SK-N-SH (cell line): Measurements from ENCODE around the gene ZNF594. TPM values are rescaled to one million over a fixed set of nuclear protein-coding genes. Genes with fewer than 3 reads are reported as not detected.
"Not testable (repeated sequence)": the region's sequence is repeated elsewhere in the genome, so short reads cannot be mapped to it uniquely, and the experiment has no call there.

Experiments
- CTCF ChIA-PET: fragments of 300-600, 350-600 bp; formaldehyde crosslinking; extraction: SDS; loops from one replicate; lab custom pipeline; 2021; lab: Yijun Ruan, JAX
- POLR2A ChIA-PET: fragments of 350-600 bp; sonication (Branson Sonifier 250); formaldehyde crosslinking; extraction: SDS; loops from one replicate; lab custom pipeline; 2020; ENCODE audit warnings: antibody characterized with exemption, inconsistent platforms; lab: Yijun Ruan, JAX
- DNase-seq: peaks from one replicate; pipeline ENCODE4 v3.0.0; 2012
- H2AFZ ChIP-seq: fragments of 200-600 bp; sonication (generic); 2 replicates; pipeline ENCODE4 v1.8.1; 2016; ENCODE audit warnings: antibody characterized with exemption, mild to moderate bottlenecking, low read depth
- H3F3A ChIP-seq: fragments of 200-600 bp; sonication (generic); replicated peaks from 2 replicates; pipeline ENCODE3; 2016; ENCODE audit warnings: antibody characterized with exemption, mild to moderate bottlenecking; ENCODE audit not compliant: insufficient read depth
- H3K27ac ChIP-seq, 2 experiments: fragments of 200-500 bp in 1 of 2; fragments of 200-600 bp in 1 of 2; sonication (Bioruptor generic) in 1 of 2; sonication (generic), shearing (Covaris generic) in 1 of 2; 2 replicates each; pipeline versions ENCODE4 v1.5.1 to v1.6.1; 2014 to 2016; ENCODE audit warnings: low read depth in 2 of 2, inconsistent platforms in 1 of 2, low read length in 1 of 2, mild to moderate bottlenecking in 1 of 2, mixed read lengths in 1 of 2
- H3K27me3 ChIP-seq: fragments of 200-600 bp; sonication (generic), shearing (Covaris generic); 2 replicates; pipeline ENCODE4 v1.6.1; 2016; ENCODE audit warnings: mixed run types; ENCODE audit not compliant: insufficient read depth
- H3K36me3 ChIP-seq, 2 experiments: fragments of 200-500 bp in 1 of 2; fragments of 200-600 bp in 1 of 2; sonication (Bioruptor generic) in 1 of 2; sonication (generic) in 1 of 2; replicated peaks in 1 of 2; 2 replicates each; pipeline versions ENCODE3 to v1.5.1; 2014 to 2016; ENCODE audit warnings: low read length in 1 of 2, mild to moderate bottlenecking in 1 of 2; ENCODE audit not compliant: insufficient read depth in 2 of 2, control insufficient read depth in 1 of 2
- H3K4me1 ChIP-seq, 2 experiments: fragments of 200-500 bp in 1 of 2; fragments of 200-600 bp in 1 of 2; sonication (Bioruptor generic) in 1 of 2; sonication (generic), shearing (Covaris generic) in 1 of 2; 2 replicates each; pipeline versions ENCODE4 v1.5.1 to v1.6.1; 2014 to 2016; ENCODE audit warnings: low read depth in 1 of 2, low read length in 1 of 2, mixed run types in 1 of 2; ENCODE audit not compliant: insufficient read depth in 2 of 2, control insufficient read depth in 1 of 2
- H3K4me2 ChIP-seq: fragments of 200-600 bp; sonication (generic), shearing (Covaris generic); 2 replicates; pipeline ENCODE4 v1.6.1; 2017; ENCODE audit warnings: mixed run types
- H3K4me3 ChIP-seq, 2 experiments: fragments of 200-500 bp in 1 of 2; fragments of 200-600 bp in 1 of 2; sonication (Bioruptor generic) in 1 of 2; sonication (generic), shearing (Covaris generic) in 1 of 2; 2 replicates each; pipeline versions ENCODE4 v1.5.1 to v1.8.1; 2014 to 2016; ENCODE audit warnings: low read depth in 2 of 2, inconsistent platforms in 1 of 2, low read length in 1 of 2, mild to moderate bottlenecking in 1 of 2, mixed read lengths in 1 of 2, moderate library complexity in 1 of 2
- H3K79me2 ChIP-seq: fragments of 200-600 bp; sonication (generic); 2 replicates; pipeline ENCODE4 v1.8.1; 2017; ENCODE audit warnings: mild to moderate bottlenecking; ENCODE audit not compliant: insufficient read depth
- H3K9ac ChIP-seq: fragments of 200-600 bp; sonication (generic); 2 replicates; pipeline ENCODE4 v1.6.1; 2017; ENCODE audit warnings: mixed run types
- H3K9me2 ChIP-seq: fragments of 200-600 bp; sonication (generic); 2 replicates; pipeline ENCODE4 v1.6.1; 2017; ENCODE audit warnings: mixed run types
- H3K9me3 ChIP-seq: fragments of 200-600 bp; sonication (generic); 2 replicates; pipeline ENCODE4 v1.6.1; 2017; ENCODE audit warnings: mixed run types, mild to moderate bottlenecking, moderate library complexity
- H4K20me1 ChIP-seq: fragments of 200-600 bp; sonication (generic); 2 replicates; pipeline ENCODE4 v1.6.1; 2017; ENCODE audit warnings: mild to moderate bottlenecking, mixed run types; ENCODE audit not compliant: insufficient read depth
- CHD2 ChIP-seq: fragments of 150-350 bp; IDR thresholded peaks from 2 replicates; pipeline ENCODE4 v1.6.1; 2018; ENCODE audit warnings: low read length; ENCODE audit not compliant: partially characterized antibody
- ELF1 ChIP-seq: IDR thresholded peaks from 2 replicates; pipeline ENCODE4 v1.4.0; 2012
- FOXJ3 ChIP-seq: sonication (generic); formaldehyde crosslinking; IDR thresholded peaks from 2 replicates; pipeline ENCODE4 v1.5.1; 2020; ENCODE audit warnings: mild to moderate bottlenecking, missing genetic modification reagents
- FOXM1 ChIP-seq: IDR thresholded peaks from 2 replicates; pipeline ENCODE4 v1.4.0; 2012; ENCODE audit warnings: low read depth, mild to moderate bottlenecking
- GABPA ChIP-seq: IDR thresholded peaks from 2 replicates; pipeline ENCODE4 v1.4.0; 2012; ENCODE audit warnings: low read depth, mild to moderate bottlenecking
- GATA2 ChIP-seq: sonication (generic); formaldehyde crosslinking; IDR thresholded peaks from 2 replicates; pipeline ENCODE4 v1.5.0; 2020; ENCODE audit warnings: mild to moderate bottlenecking, missing genetic modification reagents
- JUND ChIP-seq: IDR thresholded peaks from 2 replicates; pipeline ENCODE4 v1.4.0; 2012
- MEF2A ChIP-seq: IDR thresholded peaks from 2 replicates; pipeline ENCODE4 v1.4.0; 2012; ENCODE audit warnings: low read depth, borderline replicate concordance
- NFIC ChIP-seq: IDR thresholded peaks from 2 replicates; pipeline ENCODE4 v1.4.0; 2012; ENCODE audit warnings: borderline replicate concordance
- POLR2AphosphoS5 ChIP-seq: IDR thresholded peaks from 2 replicates; pipeline ENCODE4 v1.6.1; 2012; ENCODE audit warnings: low read depth, low read length
- RAD21 ChIP-seq: IDR thresholded peaks from 2 replicates; pipeline ENCODE4 v1.6.1; 2012; ENCODE audit warnings: mild to moderate bottlenecking, low read length
- RFX5 ChIP-seq: IDR thresholded peaks from 2 replicates; pipeline ENCODE4 v1.6.1; 2012; ENCODE audit warnings: mild to moderate bottlenecking, improper control_type of control experiment, low read length
- RXRA ChIP-seq: IDR thresholded peaks from 2 replicates; pipeline ENCODE4 v1.4.0; 2012; ENCODE audit warnings: low read depth, mild to moderate bottlenecking, borderline replicate concordance
- TEAD4 ChIP-seq: IDR thresholded peaks from 2 replicates; pipeline ENCODE4 v1.4.0; 2012; ENCODE audit warnings: mild to moderate bottlenecking, borderline replicate concordance; ENCODE audit not compliant: insufficient read depth
- YY1 ChIP-seq: IDR thresholded peaks from 2 replicates; pipeline ENCODE4 v1.4.0; 2012; ENCODE audit warnings: low read depth, mild to moderate bottlenecking
- WGBS: methylation state at CpG from one replicate; pipeline ENCODE4 v1.1.6; 2017; ENCODE audit warnings: low lambda C conversion rate; 5-methylcytosine and 5-hydroxymethylcytosine counted together
- polyA plus RNA-seq, 3 experiments: library from polyadenylated mRNA; depleted of rRNA; stranded (reverse); fragments of >200 nt; gene quantifications; 2 replicates each; pipeline ENCODE4 v1.2.3, GENCODE V29; 2012
- TF ChIP-seq, protein P1 (sequence below): fragments of 150-350 bp; IDR thresholded peaks from 2 replicates; pipeline ENCODE4 v1.6.1; 2016; ENCODE audit warnings: mild to moderate bottlenecking, low read depth, low read length
- TF ChIP-seq, protein P2 (sequence below): IDR thresholded peaks from 2 replicates; pipeline ENCODE4 v1.6.1; 2012; ENCODE audit warnings: mild to moderate bottlenecking, low read depth, low read length, moderate library complexity
- TF ChIP-seq, protein P3 (sequence below): IDR thresholded peaks from 2 replicates; pipeline ENCODE4 v1.4.0; 2012; ENCODE audit warnings: low read depth, borderline replicate concordance

ZNF594 gene
- polyA plus RNA-seq, 1 of the 3 experiments (the other 2 are of a cell fraction): 2.8 TPM

- CTCF ChIA-PET: no interaction called here
These were observed 27.9 kb upstream of the ZNF594 start for GRCh38 chr17:5219536-5219935.

GRCh38 chr17:5217562-5217961, 25.9 kb upstream of the ZNF594 start:
- H3K27me3 ChIP-seq, H3K36me3 ChIP-seq, H2AFZ ChIP-seq, H3F3A ChIP-seq, H3K27ac ChIP-seq, H3K9ac ChIP-seq, DNase-seq, H3K4me1 ChIP-seq, H3K4me3 ChIP-seq, H3K9me3 ChIP-seq, POLR2A ChIA-PET, CTCF ChIA-PET, H3K9me2 ChIP-seq, H3K4me2 ChIP-seq, H3K79me2 ChIP-seq, H4K20me1 ChIP-seq: not testable (repeated sequence)
- 93% methylated on average over 5 of the region's 5 CpGs for WGBS

More at GRCh38 chr17:5219536-5219935, 27.9 kb upstream of the ZNF594 start:
- no peak for DNase-seq
- Histone ChIP-seq H3K9ac (no peak overlapping the region), H3K4me2 (no peak overlapping the region), H3K27ac (no peak overlapping the region), H3K79me2 (no peaks in the 10 kb centered on the region), H4K20me1 (no peaks in the 10 kb centered on the region), H2AFZ (no peak overlapping the region), H3K36me3 (no peaks in the 10 kb centered on the region), H3F3A (no peaks in the 10 kb centered on the region), H3K27me3 (no peaks in the 10 kb centered on the region), H3K4me3 (no peak overlapping the region), H3K9me2 (no peaks in the 10 kb centered on the region), H3K9me3 (no peaks in the 10 kb centered on the region), H3K4me1 (no peaks in the 10 kb centered on the region)
- POLR2A ChIA-PET: no interaction called here
- WGBS: 84% methylated on average over 5 of the region's 6 CpGs
- TF ChIP-seq RAD21: no peak
- TF ChIP-seq RXRA: no peak
- TF ChIP-seq, protein P1, sequence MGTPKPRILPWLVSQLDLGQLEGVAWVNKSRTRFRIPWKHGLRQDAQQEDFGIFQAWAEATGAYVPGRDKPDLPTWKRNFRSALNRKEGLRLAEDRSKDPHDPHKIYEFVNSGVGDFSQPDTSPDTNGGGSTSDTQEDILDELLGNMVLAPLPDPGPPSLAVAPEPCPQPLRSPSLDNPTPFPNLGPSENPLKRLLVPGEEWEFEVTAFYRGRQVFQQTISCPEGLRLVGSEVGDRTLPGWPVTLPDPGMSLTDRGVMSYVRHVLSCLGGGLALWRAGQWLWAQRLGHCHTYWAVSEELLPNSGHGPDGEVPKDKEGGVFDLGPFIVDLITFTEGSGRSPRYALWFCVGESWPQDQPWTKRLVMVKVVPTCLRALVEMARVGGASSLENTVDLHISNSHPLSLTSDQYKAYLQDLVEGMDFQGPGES: no peak
- TF ChIP-seq POLR2AphosphoS5: no peak
- TF ChIP-seq JUND: no peak
- no peak for TF ChIP-seq TEAD4
- no peak for TF ChIP-seq YY1
- TF ChIP-seq FOXJ3 (CRISPR knock-in tag): no peak
- no peak for TF ChIP-seq CHD2

DNA sequence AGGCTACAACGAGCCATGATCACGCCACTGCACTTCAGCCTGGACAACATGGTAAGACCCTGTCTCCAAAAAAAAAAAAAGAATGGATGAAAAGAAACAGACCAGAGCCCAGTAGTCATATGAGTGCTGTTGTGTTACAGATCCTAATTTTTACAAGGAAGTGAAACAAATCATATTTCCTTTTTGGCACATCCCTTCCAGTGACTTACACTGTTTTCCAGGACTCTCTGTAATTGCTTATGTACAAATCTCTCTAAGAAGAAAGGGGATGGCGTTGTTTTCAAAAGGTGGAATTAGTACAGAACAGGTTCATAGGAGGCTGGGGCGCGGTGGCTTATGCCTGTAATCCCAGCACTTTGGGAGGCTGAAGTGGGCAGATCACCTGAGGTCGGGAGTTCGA, 19.8 kb upstream of the ZNF594 start:
- no peaks in the 10 kb centered on the region for H3K4me1 ChIP-seq
- DNase-seq: no peak
- no peaks in the 10 kb centered on the region for H4K20me1 ChIP-seq
- no peak overlapping the region for H2AFZ ChIP-seq
- 93% methylated on average over 7 of the region's 7 CpGs for WGBS
- H3K36me3 ChIP-seq: peaks cover 0 to 3% of the 10 kb centered on the region in 2 experiments
- no peaks in the 10 kb centered on the region for H3K27me3 ChIP-seq
- CTCF ChIA-PET: interaction anchor here (1.8 kb wide), 1 partner anchor 19 kb away, joined by 5 read pairs; no protein-coding TSS in a partner anchor
- no peak overlapping the region for H3K9ac ChIP-seq
- no peak overlapping the region for H3K27ac ChIP-seq
- no peak overlapping the region for H3K4me2 ChIP-seq
- POLR2A ChIA-PET: no interaction called here
- no peaks in the 10 kb centered on the region for H3K9me2 ChIP-seq
- no peaks in the 10 kb centered on the region for H3F3A ChIP-seq
- H3K79me2 ChIP-seq: no peaks in the 10 kb centered on the region
- no peak overlapping the region for H3K4me3 ChIP-seq
- no peaks in the 10 kb centered on the region for H3K9me3 ChIP-seq
- TF ChIP-seq GATA2 (CRISPR knock-in tag) (no peak), POLR2AphosphoS5 (no peak), NFIC (no peak), GABPA (no peak), ELF1 (no peak), RAD21 (no peak), CHD2 (no peak), FOXM1 (no peak), RFX5 (no peak), MEF2A (no peak)
- TF ChIP-seq, protein P2, sequence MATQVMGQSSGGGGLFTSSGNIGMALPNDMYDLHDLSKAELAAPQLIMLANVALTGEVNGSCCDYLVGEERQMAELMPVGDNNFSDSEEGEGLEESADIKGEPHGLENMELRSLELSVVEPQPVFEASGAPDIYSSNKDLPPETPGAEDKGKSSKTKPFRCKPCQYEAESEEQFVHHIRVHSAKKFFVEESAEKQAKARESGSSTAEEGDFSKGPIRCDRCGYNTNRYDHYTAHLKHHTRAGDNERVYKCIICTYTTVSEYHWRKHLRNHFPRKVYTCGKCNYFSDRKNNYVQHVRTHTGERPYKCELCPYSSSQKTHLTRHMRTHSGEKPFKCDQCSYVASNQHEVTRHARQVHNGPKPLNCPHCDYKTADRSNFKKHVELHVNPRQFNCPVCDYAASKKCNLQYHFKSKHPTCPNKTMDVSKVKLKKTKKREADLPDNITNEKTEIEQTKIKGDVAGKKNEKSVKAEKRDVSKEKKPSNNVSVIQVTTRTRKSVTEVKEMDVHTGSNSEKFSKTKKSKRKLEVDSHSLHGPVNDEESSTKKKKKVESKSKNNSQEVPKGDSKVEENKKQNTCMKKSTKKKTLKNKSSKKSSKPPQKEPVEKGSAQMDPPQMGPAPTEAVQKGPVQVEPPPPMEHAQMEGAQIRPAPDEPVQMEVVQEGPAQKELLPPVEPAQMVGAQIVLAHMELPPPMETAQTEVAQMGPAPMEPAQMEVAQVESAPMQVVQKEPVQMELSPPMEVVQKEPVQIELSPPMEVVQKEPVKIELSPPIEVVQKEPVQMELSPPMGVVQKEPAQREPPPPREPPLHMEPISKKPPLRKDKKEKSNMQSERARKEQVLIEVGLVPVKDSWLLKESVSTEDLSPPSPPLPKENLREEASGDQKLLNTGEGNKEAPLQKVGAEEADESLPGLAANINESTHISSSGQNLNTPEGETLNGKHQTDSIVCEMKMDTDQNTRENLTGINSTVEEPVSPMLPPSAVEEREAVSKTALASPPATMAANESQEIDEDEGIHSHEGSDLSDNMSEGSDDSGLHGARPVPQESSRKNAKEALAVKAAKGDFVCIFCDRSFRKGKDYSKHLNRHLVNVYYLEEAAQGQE: no peak
- TF ChIP-seq, protein P3, sequence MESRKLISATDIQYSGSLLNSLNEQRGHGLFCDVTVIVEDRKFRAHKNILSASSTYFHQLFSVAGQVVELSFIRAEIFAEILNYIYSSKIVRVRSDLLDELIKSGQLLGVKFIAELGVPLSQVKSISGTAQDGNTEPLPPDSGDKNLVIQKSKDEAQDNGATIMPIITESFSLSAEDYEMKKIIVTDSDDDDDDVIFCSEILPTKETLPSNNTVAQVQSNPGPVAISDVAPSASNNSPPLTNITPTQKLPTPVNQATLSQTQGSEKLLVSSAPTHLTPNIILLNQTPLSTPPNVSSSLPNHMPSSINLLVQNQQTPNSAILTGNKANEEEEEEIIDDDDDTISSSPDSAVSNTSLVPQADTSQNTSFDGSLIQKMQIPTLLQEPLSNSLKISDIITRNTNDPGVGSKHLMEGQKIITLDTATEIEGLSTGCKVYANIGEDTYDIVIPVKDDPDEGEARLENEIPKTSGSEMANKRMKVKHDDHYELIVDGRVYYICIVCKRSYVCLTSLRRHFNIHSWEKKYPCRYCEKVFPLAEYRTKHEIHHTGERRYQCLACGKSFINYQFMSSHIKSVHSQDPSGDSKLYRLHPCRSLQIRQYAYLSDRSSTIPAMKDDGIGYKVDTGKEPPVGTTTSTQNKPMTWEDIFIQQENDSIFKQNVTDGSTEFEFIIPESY: no peak
